D721Med (cell line): ENCODE measurements around the gene CADM1.

Source experiments
- DNase-seq: peaks from one replicate; pipeline ENCODE4 v3.0.0; 2011; ENCODE audit warnings: low spot score; ENCODE audit not compliant: insufficient read length
- FAIRE-seq: peaks from 2 replicates; lab custom pipeline; 2011; peaks lifted over from hg19 to GRCh38; lab: Jason Lieb, UNC
- CTCF ChIP-seq: IDR thresholded peaks from 2 replicates; pipeline ENCODE4 v1.5.1; 2012; ENCODE audit warnings: mild to moderate bottlenecking, control low read depth; ENCODE audit not compliant: insufficient read depth; ENCODE audit errors: missing control alignments

Gene CADM1

DNA sequence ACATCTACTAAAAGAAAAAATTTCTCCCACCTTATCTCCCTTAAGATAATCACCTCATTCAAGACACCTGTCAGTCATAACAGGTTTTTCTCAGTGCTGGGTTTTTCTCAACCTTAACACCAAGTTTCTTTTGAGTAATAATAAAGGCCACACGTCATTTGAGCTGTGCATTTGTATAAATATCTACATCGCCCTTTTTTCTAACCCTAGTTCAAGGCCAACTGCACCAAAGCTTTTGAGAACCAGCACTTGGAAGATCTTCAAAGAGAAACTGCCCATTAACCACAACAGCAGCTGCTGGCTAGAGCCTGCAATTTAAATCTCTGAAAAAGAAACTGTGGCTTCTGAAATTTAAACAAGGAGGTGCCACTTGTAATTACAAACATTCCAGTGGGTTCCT is 6.9 kb downstream of the CADM1 start:
- no peak for TF ChIP-seq CTCF
- FAIRE-seq (no peak), DNase-seq (no peak)

DNA sequence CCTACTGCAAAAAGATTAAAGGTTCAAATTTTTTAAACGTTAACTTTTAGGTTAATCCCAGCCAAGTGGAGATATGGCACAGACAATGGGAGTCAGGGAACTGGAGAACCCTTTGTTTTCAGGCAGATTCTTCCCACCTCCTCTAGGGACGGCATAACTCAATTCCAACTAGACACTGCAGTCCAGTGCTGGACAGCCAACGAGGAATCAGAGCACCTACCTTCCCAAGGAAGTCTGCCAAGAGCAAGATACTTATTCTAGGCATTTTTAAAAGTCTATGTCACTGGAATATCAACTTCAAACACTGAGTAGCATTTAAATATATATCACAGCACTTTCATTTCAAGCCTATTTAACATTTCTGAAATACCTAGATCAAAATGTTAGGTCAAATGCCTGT is 7.3 kb downstream of the CADM1 start:
- FAIRE-seq (peak; percentile 63), DNase-seq (no peak)
- TF ChIP-seq CTCF, result no peak

DNA sequence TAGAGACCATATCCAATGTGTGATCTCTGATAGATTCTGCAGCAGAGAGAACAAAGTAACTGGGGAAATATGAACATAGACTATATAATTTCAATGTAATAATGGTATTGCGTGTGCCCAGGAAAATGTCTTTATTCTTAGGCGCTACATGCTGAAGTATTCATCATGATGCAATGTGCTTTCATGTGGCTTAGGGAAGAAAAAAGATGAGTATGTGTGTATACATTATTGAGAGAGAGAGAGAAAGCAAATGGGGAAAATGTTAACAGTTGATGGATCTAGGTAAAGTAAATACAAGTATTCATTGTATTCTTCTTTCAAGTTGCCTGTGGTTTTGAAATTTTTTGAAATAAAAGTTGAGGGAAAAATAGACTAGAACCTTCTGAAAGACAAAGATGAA is 10.3 kb downstream of the CADM1 start:
- DNase-seq (no peak), FAIRE-seq (no peak)
- TF ChIP-seq CTCF, result no peak

- FAIRE-seq, result no peak
- DNase-seq, result no peak
- no peak for TF ChIP-seq CTCF
Observed at GRCh38 chr11:115493488-115493887, 10.7 kb downstream of the CADM1 start.

GRCh38 chr11:115489466-115489865 is 14.7 kb downstream of the CADM1 start:
- DNase-seq (no peak), FAIRE-seq (no peak)
- no peak for TF ChIP-seq CTCF

DNA sequence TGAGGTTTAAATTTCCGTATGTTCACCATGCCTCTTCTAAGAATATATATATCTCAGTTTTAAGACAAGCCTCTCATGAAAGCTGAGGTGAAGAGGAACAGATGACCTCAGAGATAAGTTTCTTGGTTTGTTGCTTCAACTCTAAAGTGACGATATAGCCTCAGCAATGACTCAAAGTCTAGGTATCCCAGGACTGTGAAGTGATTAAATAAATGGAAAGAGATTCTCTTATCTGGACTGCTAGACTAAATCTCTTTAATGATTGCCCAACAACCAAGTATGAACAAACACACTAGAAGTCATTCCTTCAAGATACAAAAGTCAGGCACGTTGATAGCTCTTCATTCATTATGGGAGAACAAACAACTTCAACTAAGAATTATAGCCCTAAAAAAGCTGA is 15.3 kb downstream of the CADM1 start:
- FAIRE-seq (peak; percentile 73), DNase-seq (no peak)
- no peak for TF ChIP-seq CTCF

- TF ChIP-seq CTCF, result no peak
- FAIRE-seq (no peak), DNase-seq (no peak)
Observed at GRCh38 chr11:115481528-115481927, 22.7 kb downstream of the CADM1 start.
